ENCODE data around the gene RBM6.

RBM6 gene

DNA sequence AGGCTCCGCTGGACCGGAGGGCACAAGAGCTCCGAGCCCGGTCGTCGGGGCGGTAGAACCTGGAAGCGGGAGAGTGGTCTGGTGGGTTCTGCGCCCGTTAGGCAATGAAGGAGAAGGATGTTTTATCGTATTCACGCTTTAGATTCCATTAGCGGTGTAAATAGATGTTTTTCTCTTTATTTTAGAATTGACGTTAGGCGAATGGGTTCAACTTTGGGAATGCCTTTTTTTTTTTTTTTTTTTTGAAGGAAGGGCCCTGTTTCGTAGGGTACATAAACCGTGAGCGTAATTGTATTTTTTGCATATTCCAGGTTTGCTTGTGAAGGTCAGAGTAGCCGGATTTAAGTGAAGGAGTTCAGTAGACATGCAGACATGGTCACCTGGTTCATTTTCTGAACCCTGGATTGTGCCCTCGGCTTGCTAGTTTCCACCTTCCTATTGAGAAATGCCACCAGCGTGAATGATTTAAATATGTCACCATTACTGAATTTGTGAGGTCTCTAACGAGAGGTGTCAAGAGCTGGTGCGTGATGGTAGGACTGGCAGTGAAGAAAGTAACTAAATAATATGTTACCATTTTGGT lies 808 bp downstream of the RBM6 start:
- Histone ChIP-seq H2AFZ (ENCODE audit: low read length) (no peak overlapping the region), H3K79me2 (ENCODE audit: insufficient read depth, low read length) (peaks cover 51% of the 10 kb centered on the region), H4K20me1 (ENCODE audit: insufficient read depth, low read length) (no peaks in the 10 kb centered on the region), H3F3A (ENCODE audit: insufficient read depth, low read length) (no peaks in the 10 kb centered on the region), H3K9ac (ENCODE audit: low read length) (peak overlapping the region; percentile 80), H3K9me3 (ENCODE audit: low read length) (no peaks in the 10 kb centered on the region), H3K4me2 (ENCODE audit: low read length) (peak overlapping the region; percentile 91), H3K4me3 (ENCODE audit: low read depth, low read length, poor library complexity, severe bottlenecking) (peak overlapping the region; percentile 82), H3K27ac (ENCODE audit: low read depth, low read length, poor library complexity, severe bottlenecking) (peak overlapping the region; percentile 77), H3K4me1 (ENCODE audit: insufficient read depth, low read length, severe bottlenecking) (peaks cover 26% of the 10 kb centered on the region), H3K27me3 (ENCODE audit: insufficient read depth, low read length) (no peaks in the 10 kb centered on the region), H3K36me3 (ENCODE audit: insufficient read depth, low read length) (peaks cover 28% of the 10 kb centered on the region), H3K9me2 (ENCODE audit: low read depth, low read length) (no peaks in the 10 kb centered on the region)
- no peak for TF ChIP-seq EZH2 (IDR thresholded peaks at IDR 0.05; ENCODE audit: borderline replicate concordance, low read length)

DNA sequence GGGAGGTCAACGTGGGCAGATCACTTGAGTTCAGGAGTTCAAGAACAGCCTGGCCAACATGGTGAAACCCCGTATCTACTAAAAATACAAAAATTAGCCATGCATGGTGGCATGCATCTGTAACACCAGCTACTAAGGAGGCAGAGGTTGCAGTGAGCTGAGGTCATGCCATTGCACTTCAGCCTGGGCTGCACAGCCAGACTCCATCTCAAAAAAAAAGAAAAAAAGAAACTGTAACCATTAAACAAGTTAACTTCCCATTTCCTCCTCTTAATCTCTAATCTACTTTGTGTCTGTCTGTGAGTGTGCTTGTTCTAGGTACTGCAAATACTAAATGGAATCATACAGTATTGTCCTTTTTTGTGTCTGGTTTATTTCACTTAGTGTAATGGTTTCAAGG lies 2.7 kb downstream of the RBM6 start:
- Histone ChIP-seq H2AFZ (ENCODE audit: low read length) (no peak overlapping the region), H3K4me1 (ENCODE audit: insufficient read depth, low read length, severe bottlenecking) (peaks cover 45% of the 10 kb centered on the region), H3F3A (ENCODE audit: insufficient read depth, low read length) (no peaks in the 10 kb centered on the region), H3K27me3 (ENCODE audit: insufficient read depth, low read length) (no peaks in the 10 kb centered on the region), H4K20me1 (ENCODE audit: insufficient read depth, low read length) (no peaks in the 10 kb centered on the region), H3K79me2 (ENCODE audit: insufficient read depth, low read length) (peaks cover 61% of the 10 kb centered on the region), H3K4me2 (ENCODE audit: low read length) (peak overlapping the region; percentile 38), H3K4me3 (ENCODE audit: low read depth, low read length, poor library complexity, severe bottlenecking) (peak overlapping the region; percentile 17), H3K9me2 (ENCODE audit: low read depth, low read length) (no peaks in the 10 kb centered on the region), H3K36me3 (ENCODE audit: insufficient read depth, low read length) (peaks cover 33% of the 10 kb centered on the region), H3K9me3 (ENCODE audit: low read length) (no peaks in the 10 kb centered on the region), H3K27ac (ENCODE audit: low read depth, low read length, poor library complexity, severe bottlenecking) (peak overlapping the region; percentile 77), H3K9ac (ENCODE audit: low read length) (no peak overlapping the region)
- TF ChIP-seq, protein P1, sequence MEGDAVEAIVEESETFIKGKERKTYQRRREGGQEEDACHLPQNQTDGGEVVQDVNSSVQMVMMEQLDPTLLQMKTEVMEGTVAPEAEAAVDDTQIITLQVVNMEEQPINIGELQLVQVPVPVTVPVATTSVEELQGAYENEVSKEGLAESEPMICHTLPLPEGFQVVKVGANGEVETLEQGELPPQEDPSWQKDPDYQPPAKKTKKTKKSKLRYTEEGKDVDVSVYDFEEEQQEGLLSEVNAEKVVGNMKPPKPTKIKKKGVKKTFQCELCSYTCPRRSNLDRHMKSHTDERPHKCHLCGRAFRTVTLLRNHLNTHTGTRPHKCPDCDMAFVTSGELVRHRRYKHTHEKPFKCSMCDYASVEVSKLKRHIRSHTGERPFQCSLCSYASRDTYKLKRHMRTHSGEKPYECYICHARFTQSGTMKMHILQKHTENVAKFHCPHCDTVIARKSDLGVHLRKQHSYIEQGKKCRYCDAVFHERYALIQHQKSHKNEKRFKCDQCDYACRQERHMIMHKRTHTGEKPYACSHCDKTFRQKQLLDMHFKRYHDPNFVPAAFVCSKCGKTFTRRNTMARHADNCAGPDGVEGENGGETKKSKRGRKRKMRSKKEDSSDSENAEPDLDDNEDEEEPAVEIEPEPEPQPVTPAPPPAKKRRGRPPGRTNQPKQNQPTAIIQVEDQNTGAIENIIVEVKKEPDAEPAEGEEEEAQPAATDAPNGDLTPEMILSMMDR (IDR thresholded peaks at IDR 0.05; ENCODE audit: low read length), result no peak
- no peak for TF ChIP-seq EZH2 (IDR thresholded peaks at IDR 0.05; ENCODE audit: borderline replicate concordance, low read length)

DNA sequence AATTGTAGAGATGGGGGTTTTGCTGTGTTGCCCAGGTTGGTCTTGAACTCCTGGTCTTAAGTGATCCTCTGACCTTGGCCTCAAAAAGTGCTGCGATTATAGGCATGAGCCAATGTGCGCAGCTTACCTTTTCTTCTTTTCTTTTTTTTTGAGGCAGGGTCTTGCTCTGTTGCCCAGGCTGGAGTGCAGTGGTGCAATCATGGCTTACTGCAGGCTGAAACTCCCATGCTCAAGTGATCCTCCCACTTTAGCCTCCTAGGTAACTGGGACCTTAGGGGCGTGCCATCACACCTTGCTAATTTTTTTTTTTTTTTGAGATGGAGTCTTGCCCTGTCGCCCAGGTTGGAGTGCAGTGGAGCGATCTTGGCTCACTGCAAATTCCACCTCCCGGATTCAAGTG lies 13.0 kb downstream of the RBM6 start:
- Histone ChIP-seq H3K4me1 (ENCODE audit: insufficient read depth, low read length, severe bottlenecking) (peaks cover 19% of the 10 kb centered on the region), H4K20me1 (ENCODE audit: insufficient read depth, low read length) (no peaks in the 10 kb centered on the region), H3K4me3 (ENCODE audit: low read depth, low read length, poor library complexity, severe bottlenecking) (no peak overlapping the region), H3K9ac (ENCODE audit: low read length) (no peak overlapping the region), H2AFZ (ENCODE audit: low read length) (no peak overlapping the region), H3K27ac (ENCODE audit: low read depth, low read length, poor library complexity, severe bottlenecking) (no peak overlapping the region), H3K4me2 (ENCODE audit: low read length) (no peak overlapping the region), H3F3A (ENCODE audit: insufficient read depth, low read length) (no peaks in the 10 kb centered on the region), H3K36me3 (ENCODE audit: insufficient read depth, low read length) (peaks cover 15% of the 10 kb centered on the region), H3K9me3 (ENCODE audit: low read length) (no peaks in the 10 kb centered on the region), H3K9me2 (ENCODE audit: low read depth, low read length) (no peaks in the 10 kb centered on the region), H3K79me2 (ENCODE audit: insufficient read depth, low read length) (peaks cover 92% of the 10 kb centered on the region), H3K27me3 (ENCODE audit: insufficient read depth, low read length) (no peaks in the 10 kb centered on the region)
- no peak for TF ChIP-seq EZH2 (IDR thresholded peaks at IDR 0.05; ENCODE audit: borderline replicate concordance, low read length)
- TF ChIP-seq, protein P1 (IDR thresholded peaks at IDR 0.05; ENCODE audit: low read length), result no peak

DNA sequence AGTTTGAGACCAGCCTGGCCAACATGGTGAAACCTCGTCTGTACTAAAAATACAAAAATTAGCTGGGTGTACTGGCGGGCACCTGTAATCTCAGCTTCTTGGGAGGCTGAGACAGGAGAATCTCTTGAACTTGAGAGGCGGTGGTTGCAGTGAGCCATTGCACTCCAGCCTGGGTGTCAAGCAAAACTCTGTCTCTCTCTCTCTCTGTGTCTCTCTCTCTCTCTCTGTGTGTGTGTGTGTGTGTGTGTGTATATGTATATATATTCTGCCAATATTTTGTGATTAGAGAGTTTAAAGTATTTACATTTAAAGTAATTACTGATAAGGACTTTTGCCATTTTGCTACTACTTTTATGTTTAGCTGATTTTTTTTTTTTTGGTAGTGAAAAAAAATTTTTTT lies 15.7 kb downstream of the RBM6 start:
- Histone ChIP-seq H3K9me3 (ENCODE audit: low read length) (no peaks in the 10 kb centered on the region), H3F3A (ENCODE audit: insufficient read depth, low read length) (no peaks in the 10 kb centered on the region), H3K4me3 (ENCODE audit: low read depth, low read length, poor library complexity, severe bottlenecking) (no peak overlapping the region), H3K4me2 (ENCODE audit: low read length) (no peak overlapping the region), H2AFZ (ENCODE audit: low read length) (no peak overlapping the region), H3K27me3 (ENCODE audit: insufficient read depth, low read length) (no peaks in the 10 kb centered on the region), H3K27ac (ENCODE audit: low read depth, low read length, poor library complexity, severe bottlenecking) (no peak overlapping the region), H3K79me2 (ENCODE audit: insufficient read depth, low read length) (peaks cover 85% of the 10 kb centered on the region), H3K9ac (ENCODE audit: low read length) (no peak overlapping the region), H3K9me2 (ENCODE audit: low read depth, low read length) (no peaks in the 10 kb centered on the region), H3K4me1 (ENCODE audit: insufficient read depth, low read length, severe bottlenecking) (peaks cover 33% of the 10 kb centered on the region), H3K36me3 (ENCODE audit: insufficient read depth, low read length) (peaks cover 15% of the 10 kb centered on the region), H4K20me1 (ENCODE audit: insufficient read depth, low read length) (no peaks in the 10 kb centered on the region)
- TF ChIP-seq, protein P1 (IDR thresholded peaks at IDR 0.05; ENCODE audit: low read length), result no peak
- TF ChIP-seq EZH2 (IDR thresholded peaks at IDR 0.05; ENCODE audit: borderline replicate concordance, low read length), result no peak

All from OCI-LY1 (cell line).